Liver (tissue), 9 donors: ENCODE results near the gene MOV10. TPM values are rescaled to one million over a fixed set of nuclear protein-coding genes. Genes with fewer than 3 reads are reported as not detected.

Source experiments
- DNase-seq: peaks from one replicate; pipeline ENCODE4 v3.0.0-alpha.2; 2017; ENCODE audit warnings: low spot score
- H3K27ac ChIP-seq, 2 donors: one replicate each; pipeline ENCODE4 v1.7.0; 2013; ENCODE audit warnings: inconsistent platforms in 2 of 2, low read length in 2 of 2, control low read depth in 1 of 2, low read depth in 1 of 2, mild to moderate bottlenecking in 1 of 2
- H3K27me3 ChIP-seq, 4 donors: one replicate each; pipeline versions ENCODE4 v1.6.1 to v1.7.0; 2013; ENCODE audit warnings: low read length in 3 of 4, inconsistent platforms in 1 of 4, mild to moderate bottlenecking in 1 of 4, moderate library complexity in 1 of 4; ENCODE audit not compliant: control insufficient read depth in 4 of 4, insufficient read depth in 4 of 4
- H3K36me3 ChIP-seq, 4 donors: one replicate each; pipeline versions ENCODE4 v1.6.1 to v1.7.0; 2013; ENCODE audit warnings: low read length in 3 of 4, mild to moderate bottlenecking in 3 of 4, low read depth in 1 of 4, moderate library complexity in 1 of 4; ENCODE audit not compliant: control insufficient read depth in 4 of 4, insufficient read depth in 3 of 4
- H3K4me1 ChIP-seq, 4 donors: one replicate each; pipeline versions ENCODE4 v1.6.1 to v1.7.0; 2013; ENCODE audit warnings: low read length in 3 of 4, mild to moderate bottlenecking in 3 of 4, moderate library complexity in 1 of 4; ENCODE audit not compliant: control insufficient read depth in 4 of 4, insufficient read depth in 4 of 4
- H3K4me3 ChIP-seq, 3 donors: one replicate each; pipeline versions ENCODE4 v1.6.1 to v1.7.0; 2013; ENCODE audit warnings: low read length in 3 of 3, control low read depth in 1 of 3, low read depth in 1 of 3, mild to moderate bottlenecking in 1 of 3
- H3K9ac ChIP-seq, 2 donors: one replicate each; pipeline ENCODE4 v1.7.0; 2013; ENCODE audit warnings: low read length in 2 of 2, mild to moderate bottlenecking in 2 of 2, moderate library complexity in 2 of 2, control low read depth in 1 of 2, low read depth in 1 of 2
- H3K9me3 ChIP-seq, 4 donors: one replicate each; pipeline versions ENCODE4 v1.6.1 to v1.7.0; 2013; ENCODE audit warnings: low read length in 3 of 4; ENCODE audit not compliant: control insufficient read depth in 4 of 4
- EGR1 ChIP-seq, 2 donors: IDR thresholded peaks; 2 replicates each; pipeline ENCODE4 v1.6.1; 2016 to 2018; ENCODE audit warnings: antibody characterized with exemption in 2 of 2, low read depth in 2 of 2
- FOXA1 ChIP-seq: IDR thresholded peaks from 2 replicates; pipeline ENCODE4 v1.6.1; 2016; ENCODE audit warnings: antibody characterized with exemption
- FOXA2 ChIP-seq: IDR thresholded peaks from 2 replicates; pipeline ENCODE4 v1.6.1; 2016; ENCODE audit warnings: antibody characterized with exemption
- GABPA ChIP-seq, 2 donors: IDR thresholded peaks in 1 of 2; conservative IDR thresholded peaks in 1 of 2; 2 replicates each; pipeline ENCODE4 v1.6.1; 2016; ENCODE audit warnings: antibody characterized with exemption in 2 of 2, mild to moderate bottlenecking in 1 of 2, moderate library complexity in 1 of 2
- HNF4A ChIP-seq, 2 donors: conservative IDR thresholded peaks; 2 replicates each; pipeline ENCODE4 v1.6.1; 2016; ENCODE audit warnings: antibody characterized with exemption in 2 of 2, mild to moderate bottlenecking in 2 of 2
- HNF4G ChIP-seq: IDR thresholded peaks from 2 replicates; pipeline ENCODE4 v1.6.1; 2016; ENCODE audit warnings: antibody characterized with exemption
- JUND ChIP-seq, 2 donors: IDR thresholded peaks; 2 replicates each; pipeline ENCODE4 v1.6.1; 2016; ENCODE audit warnings: antibody characterized with exemption in 2 of 2
- MAX ChIP-seq: IDR thresholded peaks from 2 replicates; pipeline ENCODE4 v1.6.1; 2016; ENCODE audit warnings: antibody characterized with exemption
- RAD21 ChIP-seq, 2 donors: IDR thresholded peaks; 2 replicates each; pipeline ENCODE4 v1.6.1; 2016; ENCODE audit warnings: antibody characterized with exemption in 2 of 2, mild to moderate bottlenecking in 2 of 2
- RXRA ChIP-seq, 2 donors: IDR thresholded peaks; 2 replicates each; pipeline ENCODE4 v1.6.1; 2017 to 2018; ENCODE audit warnings: antibody characterized with exemption in 2 of 2, mild to moderate bottlenecking in 1 of 2
- SP1 ChIP-seq: IDR thresholded peaks from 2 replicates; pipeline ENCODE4 v1.6.1; 2018; ENCODE audit warnings: antibody characterized with exemption, mild to moderate bottlenecking
- TAF1 ChIP-seq: conservative IDR thresholded peaks from 2 replicates; pipeline ENCODE4 v1.6.1; 2016; ENCODE audit warnings: antibody characterized with exemption, mild to moderate bottlenecking
- YY1 ChIP-seq: IDR thresholded peaks from 2 replicates; pipeline ENCODE4 v1.6.1; 2016; ENCODE audit warnings: antibody characterized with exemption, mild to moderate bottlenecking
- ZBTB33 ChIP-seq: IDR thresholded peaks from 2 replicates; pipeline ENCODE4 v1.6.1; 2016; ENCODE audit warnings: antibody characterized with exemption
- WGBS: extraction: QIAGEN DNeasy Blood & Tissue Kit; methylation state at CpG from one replicate; pipeline ENCODE4 v1.1.7; 2013; 5-methylcytosine and 5-hydroxymethylcytosine counted together
- polyA plus RNA-seq, 2 donors: library from polyadenylated mRNA; stranded (reverse) in 1 of 2; unstranded in 1 of 2; fragments of 200-250 nt in 1 of 2; fragments of >200 nt in 1 of 2; fragmentation: Nextera tagmentation in 1 of 2; extraction: Ambion mirVana in 1 of 2; gene quantifications; one replicate each; pipeline versions ENCODE4 v1.2.1 to v1.2.3, GENCODE V29; 2013 to 2015
- total RNA-seq, 2 donors: library from RNA; depleted of rRNA; stranded (reverse); fragments of >200 nt; gene quantifications; one replicate each; pipeline ENCODE4 v1.2.3, GENCODE V29; 2014
- TF ChIP-seq, protein P1 (sequence below): fragments of 150-350 bp; IDR thresholded peaks from 2 replicates; pipeline ENCODE4 v1.5.1; 2017; ENCODE audit warnings: improper control_type of control experiment, low read depth, low read length; ENCODE audit not compliant: missing input control
- TF ChIP-seq, protein P2 (sequence below): IDR thresholded peaks from 2 replicates; pipeline ENCODE4 v1.6.1; 2016; ENCODE audit warnings: antibody characterized with exemption, mild to moderate bottlenecking
- donor health status: healthy.
- donor health status: healthy.
- donor health status: healthy.
- donor health status: healthy.
- donor health status: healthy.

MOV10 gene
- total and polyA plus RNA-seq, 4 donors, result 32.0 to 36.8 (median 33.7) TPM

DNA sequence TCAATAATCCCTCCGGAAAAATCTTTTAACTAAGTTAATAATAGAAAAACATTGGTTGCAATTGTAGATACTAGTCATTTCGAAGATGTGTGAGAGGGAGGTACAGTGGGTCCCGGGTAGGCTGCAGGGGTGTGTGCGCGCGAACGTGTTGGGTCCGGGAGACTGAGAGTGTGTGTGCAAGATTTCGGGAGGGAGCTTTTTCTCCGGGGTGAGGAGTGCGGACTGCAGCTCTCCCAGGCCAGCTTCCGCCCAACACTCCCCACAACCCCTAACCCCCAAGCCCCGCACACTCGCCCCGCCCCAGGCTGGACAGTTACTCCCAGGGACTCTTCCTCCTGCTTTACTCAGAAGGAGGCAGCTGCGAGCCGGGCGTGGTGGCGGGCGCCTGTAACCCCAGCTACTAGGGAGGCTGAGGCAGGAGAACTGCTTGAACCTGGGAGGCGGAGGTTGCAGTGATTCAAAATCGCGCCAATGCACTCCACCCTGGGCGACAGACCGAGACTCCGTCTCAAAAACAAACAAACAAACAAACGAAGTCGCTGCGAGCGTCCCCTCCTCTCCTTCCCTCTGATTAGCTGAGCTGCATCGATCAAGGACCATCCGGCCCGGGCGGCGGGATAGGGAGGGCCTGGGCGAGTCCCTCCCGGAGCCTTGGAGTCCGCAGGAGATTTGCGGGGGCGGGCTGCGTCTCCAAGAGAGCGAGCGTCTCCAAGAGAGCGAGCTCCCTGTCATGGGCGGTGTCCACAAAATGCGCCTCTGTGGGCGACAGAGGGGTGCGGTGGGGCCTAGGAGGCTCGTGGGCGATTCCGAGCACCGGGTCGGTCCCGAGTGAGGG is 68.9 kb downstream of the MOV10 start:
- TF ChIP-seq FOXA2, result no peak
- TF ChIP-seq, protein P1, sequence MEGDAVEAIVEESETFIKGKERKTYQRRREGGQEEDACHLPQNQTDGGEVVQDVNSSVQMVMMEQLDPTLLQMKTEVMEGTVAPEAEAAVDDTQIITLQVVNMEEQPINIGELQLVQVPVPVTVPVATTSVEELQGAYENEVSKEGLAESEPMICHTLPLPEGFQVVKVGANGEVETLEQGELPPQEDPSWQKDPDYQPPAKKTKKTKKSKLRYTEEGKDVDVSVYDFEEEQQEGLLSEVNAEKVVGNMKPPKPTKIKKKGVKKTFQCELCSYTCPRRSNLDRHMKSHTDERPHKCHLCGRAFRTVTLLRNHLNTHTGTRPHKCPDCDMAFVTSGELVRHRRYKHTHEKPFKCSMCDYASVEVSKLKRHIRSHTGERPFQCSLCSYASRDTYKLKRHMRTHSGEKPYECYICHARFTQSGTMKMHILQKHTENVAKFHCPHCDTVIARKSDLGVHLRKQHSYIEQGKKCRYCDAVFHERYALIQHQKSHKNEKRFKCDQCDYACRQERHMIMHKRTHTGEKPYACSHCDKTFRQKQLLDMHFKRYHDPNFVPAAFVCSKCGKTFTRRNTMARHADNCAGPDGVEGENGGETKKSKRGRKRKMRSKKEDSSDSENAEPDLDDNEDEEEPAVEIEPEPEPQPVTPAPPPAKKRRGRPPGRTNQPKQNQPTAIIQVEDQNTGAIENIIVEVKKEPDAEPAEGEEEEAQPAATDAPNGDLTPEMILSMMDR, result no peak
- no peak for TF ChIP-seq SP1
- TF ChIP-seq JUND (IDR thresholded peaks at IDR 0.05), result no peak
- no peak for TF ChIP-seq HNF4A (conservative IDR thresholded peaks at IDR 0.05)
- no peak for TF ChIP-seq ZBTB33
- TF ChIP-seq YY1, result no peak
- no peak for TF ChIP-seq MAX
- no peak for TF ChIP-seq EGR1 (IDR thresholded peaks at IDR 0.05; ENCODE audit: low read depth in 2 of 2)
- TF ChIP-seq, protein P2, sequence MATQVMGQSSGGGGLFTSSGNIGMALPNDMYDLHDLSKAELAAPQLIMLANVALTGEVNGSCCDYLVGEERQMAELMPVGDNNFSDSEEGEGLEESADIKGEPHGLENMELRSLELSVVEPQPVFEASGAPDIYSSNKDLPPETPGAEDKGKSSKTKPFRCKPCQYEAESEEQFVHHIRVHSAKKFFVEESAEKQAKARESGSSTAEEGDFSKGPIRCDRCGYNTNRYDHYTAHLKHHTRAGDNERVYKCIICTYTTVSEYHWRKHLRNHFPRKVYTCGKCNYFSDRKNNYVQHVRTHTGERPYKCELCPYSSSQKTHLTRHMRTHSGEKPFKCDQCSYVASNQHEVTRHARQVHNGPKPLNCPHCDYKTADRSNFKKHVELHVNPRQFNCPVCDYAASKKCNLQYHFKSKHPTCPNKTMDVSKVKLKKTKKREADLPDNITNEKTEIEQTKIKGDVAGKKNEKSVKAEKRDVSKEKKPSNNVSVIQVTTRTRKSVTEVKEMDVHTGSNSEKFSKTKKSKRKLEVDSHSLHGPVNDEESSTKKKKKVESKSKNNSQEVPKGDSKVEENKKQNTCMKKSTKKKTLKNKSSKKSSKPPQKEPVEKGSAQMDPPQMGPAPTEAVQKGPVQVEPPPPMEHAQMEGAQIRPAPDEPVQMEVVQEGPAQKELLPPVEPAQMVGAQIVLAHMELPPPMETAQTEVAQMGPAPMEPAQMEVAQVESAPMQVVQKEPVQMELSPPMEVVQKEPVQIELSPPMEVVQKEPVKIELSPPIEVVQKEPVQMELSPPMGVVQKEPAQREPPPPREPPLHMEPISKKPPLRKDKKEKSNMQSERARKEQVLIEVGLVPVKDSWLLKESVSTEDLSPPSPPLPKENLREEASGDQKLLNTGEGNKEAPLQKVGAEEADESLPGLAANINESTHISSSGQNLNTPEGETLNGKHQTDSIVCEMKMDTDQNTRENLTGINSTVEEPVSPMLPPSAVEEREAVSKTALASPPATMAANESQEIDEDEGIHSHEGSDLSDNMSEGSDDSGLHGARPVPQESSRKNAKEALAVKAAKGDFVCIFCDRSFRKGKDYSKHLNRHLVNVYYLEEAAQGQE, result no peak
- no peak for TF ChIP-seq GABPA (IDR thresholded peaks at IDR 0.05 in 1 of 2, conservative IDR thresholded peaks at IDR 0.05 in 1 of 2)
- no peak for TF ChIP-seq TAF1
- TF ChIP-seq RXRA (IDR thresholded peaks at IDR 0.05), result no peak
- TF ChIP-seq HNF4G, result no peak
- no peak for TF ChIP-seq RAD21 (IDR thresholded peaks at IDR 0.05)
- TF ChIP-seq FOXA1, result no peak
- no peak for DNase-seq
- Histone ChIP-seq H3K27me3 (peaks cover 0 to 13% (median 3%) of the 10 kb centered on the region in 4 donors), H3K9ac (no peak overlapping the region), H3K4me3 (no peak overlapping the region), H3K9me3 (peaks cover 0 to 7% (median 0%) of the 10 kb centered on the region in 4 donors), H3K4me1 (no peaks in the 10 kb centered on the region), H3K36me3 (no peaks in the 10 kb centered on the region), H3K27ac (no peak overlapping the region)
- 16% methylated on average over 54 of the region's 54 CpGs for WGBS
